AG08396 (cell line): ENCODE results near the gene MICAL1.

ENCODE experiments used
- DNase-seq: peaks from one replicate; pipeline ENCODE4 v3.0.0; 2012; ENCODE audit warnings: low spot score, mixed read lengths

The MICAL1 gene, protein sequence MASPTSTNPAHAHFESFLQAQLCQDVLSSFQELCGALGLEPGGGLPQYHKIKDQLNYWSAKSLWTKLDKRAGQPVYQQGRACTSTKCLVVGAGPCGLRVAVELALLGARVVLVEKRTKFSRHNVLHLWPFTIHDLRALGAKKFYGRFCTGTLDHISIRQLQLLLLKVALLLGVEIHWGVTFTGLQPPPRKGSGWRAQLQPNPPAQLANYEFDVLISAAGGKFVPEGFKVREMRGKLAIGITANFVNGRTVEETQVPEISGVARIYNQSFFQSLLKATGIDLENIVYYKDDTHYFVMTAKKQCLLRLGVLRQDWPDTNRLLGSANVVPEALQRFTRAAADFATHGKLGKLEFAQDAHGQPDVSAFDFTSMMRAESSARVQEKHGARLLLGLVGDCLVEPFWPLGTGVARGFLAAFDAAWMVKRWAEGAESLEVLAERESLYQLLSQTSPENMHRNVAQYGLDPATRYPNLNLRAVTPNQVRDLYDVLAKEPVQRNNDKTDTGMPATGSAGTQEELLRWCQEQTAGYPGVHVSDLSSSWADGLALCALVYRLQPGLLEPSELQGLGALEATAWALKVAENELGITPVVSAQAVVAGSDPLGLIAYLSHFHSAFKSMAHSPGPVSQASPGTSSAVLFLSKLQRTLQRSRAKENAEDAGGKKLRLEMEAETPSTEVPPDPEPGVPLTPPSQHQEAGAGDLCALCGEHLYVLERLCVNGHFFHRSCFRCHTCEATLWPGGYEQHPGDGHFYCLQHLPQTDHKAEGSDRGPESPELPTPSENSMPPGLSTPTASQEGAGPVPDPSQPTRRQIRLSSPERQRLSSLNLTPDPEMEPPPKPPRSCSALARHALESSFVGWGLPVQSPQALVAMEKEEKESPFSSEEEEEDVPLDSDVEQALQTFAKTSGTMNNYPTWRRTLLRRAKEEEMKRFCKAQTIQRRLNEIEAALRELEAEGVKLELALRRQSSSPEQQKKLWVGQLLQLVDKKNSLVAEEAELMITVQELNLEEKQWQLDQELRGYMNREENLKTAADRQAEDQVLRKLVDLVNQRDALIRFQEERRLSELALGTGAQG

GRCh38 chr6:109455437-109456110 is at the start of gene MICAL1:
Gene MICAL1 (minus strand): TSS chr6:109455772. CDS start chr6:109454196, 1,576 bp downstream.
- DNase-seq, result peak; percentile 88

DNA sequence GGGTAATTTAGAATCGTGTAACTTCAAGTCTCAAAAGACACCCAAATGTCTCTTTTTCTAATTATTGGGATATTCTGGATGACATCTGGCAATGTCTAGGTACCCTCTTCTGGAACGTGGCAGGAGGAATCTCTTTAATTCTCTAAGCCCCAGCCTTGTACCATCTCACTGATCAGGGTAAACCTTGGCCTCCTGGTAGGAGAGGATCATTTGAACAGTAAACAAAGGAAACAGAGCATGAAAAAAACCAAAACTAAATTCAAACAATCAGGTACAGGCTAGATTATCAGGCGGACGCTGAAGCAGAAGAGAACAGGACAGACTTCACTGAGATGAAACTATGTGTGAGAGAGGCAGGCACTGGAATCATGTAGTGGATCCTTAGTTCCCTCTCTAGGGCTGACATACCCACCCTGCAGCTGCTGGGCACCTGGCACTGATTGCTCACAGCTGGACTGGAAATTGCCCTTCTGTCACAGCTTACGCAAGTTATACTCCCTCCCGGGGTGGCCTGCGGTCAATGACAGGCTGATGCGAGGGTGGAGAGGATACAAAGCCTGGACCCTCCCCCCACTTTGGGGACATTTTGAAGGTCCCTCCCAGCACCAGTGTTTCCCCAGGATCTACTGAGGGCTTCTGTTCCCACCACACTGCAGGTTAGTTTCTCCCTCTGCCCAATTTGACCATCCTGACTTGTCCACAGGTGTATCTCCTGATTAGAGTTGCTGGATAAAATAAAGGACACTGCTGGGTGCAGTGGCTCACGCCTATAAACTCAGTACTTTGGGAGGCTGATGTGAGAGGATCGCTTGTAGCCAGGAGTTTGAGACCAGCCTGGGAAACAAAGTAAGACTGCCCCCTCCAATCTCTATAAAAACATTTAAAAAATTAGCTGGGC is 48.0 kb upstream of the MICAL1 start:
- no peak for DNase-seq

- no peak for DNase-seq
These were observed 43.4 kb upstream of the MICAL1 start for GRCh38 chr6:109498936-109499335.

- DNase-seq, result no peak
These were observed 42.5 kb upstream of the MICAL1 start for GRCh38 chr6:109498052-109498451.

- no peak for DNase-seq
These were observed 40.6 kb upstream of the MICAL1 start for GRCh38 chr6:109496036-109496772.

- DNase-seq, result no peak
These were observed 38.3 kb upstream of the MICAL1 start for GRCh38 chr6:109493865-109494264.

DNA sequence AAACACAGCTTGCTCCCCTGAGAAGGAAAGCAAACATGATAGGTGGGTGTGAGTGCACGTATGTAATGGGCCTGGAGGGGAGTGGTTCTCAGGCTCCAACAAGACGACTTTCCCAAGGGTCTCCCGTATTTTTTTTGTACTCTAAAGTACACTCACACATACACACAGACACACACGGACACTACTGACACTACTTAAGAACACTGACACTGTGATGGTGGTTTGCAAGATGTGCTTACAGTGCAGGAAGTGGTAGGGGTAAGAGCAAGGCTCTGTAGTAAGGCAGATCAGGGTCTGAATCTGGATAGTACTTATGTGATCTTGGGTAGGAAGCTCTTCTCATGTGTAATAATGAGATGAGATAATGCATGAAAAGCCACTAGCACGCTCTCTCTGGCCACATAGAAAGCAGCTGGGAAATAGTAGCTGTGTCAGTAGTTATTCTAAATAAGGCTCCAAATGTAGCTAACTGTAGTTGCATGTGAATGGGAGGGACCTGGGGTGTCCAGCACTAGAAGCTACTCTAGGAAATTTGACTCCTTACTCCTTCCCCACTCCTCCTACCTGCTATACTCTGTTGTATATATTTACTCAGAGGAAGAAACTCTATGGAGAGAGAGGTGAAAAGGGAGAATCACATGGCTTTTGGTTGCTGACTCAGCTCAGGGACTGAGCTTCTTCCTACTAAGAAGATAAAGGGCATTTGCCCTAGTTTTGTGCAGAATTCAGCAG is 35.8 kb upstream of the MICAL1 start:
- DNase-seq, result no peak

DNA sequence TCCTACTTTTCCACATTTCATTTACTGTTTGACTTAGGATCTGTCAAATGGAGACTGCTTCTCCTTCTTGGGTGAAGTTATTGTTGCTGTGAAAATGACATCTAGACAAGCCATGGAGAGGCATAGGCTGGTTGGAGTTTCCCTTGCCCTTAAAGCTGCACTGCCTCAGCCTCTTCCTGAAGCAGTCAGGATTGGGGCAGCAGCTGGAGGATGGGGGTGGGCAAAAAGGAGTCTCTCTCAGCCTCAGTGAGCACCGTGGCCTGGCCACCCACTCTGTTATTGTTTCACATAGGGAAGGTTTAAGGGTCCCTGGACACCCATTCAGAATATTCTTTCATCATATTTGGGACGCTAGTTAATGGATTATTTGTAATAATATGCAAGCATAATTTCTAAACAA is 35.1 kb upstream of the MICAL1 start:
- DNase-seq, result no peak

- no peak for DNase-seq
These were observed 32.4 kb upstream of the MICAL1 start for GRCh38 chr6:109488001-109488400.

DNA sequence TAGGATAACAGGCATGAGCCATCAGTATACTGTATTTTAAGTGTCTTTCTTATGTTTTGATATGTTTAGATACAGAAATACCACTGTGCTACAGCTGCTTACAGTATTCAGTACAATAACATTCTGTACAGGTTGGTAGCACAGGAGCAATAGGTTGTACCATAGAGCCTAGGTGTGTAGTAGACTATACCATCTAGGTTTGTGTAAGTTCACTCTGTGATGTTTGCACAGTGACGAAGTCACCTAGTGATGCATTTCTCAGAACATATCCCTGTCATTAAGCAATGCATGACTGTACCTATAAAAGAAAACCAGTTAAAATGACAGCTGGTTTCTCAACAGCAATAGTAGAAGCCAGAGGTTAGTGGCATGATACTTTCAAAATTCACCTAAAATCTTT is 30.5 kb upstream of the MICAL1 start:
- DNase-seq, result no peak

DNA sequence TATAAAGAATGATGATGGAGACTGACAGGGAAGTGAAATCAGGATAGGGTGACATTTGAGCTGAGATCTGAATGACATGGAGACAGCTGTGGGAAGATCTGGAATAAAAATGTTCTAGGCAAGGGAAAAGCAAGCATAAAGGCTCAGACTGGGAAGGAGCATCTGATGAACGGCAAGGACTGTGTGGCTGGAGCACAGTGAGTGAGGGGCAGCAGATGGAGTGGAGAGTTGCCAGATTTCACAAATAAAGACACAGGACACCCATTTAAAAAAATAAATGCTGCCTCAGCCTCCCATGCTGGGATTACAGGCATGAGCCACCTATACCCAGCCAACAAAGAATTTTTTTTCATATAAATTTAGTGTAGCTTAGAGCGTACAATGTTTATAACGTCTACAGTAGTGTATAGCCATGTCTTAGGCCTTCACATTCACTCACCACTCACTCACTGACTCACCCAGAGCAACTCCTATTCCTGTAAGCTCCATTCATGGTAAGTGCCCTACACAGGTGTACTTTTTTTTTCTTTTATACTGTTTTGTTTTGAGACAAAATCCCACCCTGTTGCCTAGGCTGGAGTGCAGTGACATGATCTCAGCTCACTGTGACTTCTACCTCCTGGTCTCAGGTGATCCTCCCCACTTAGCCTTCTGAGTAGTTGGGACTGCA is 29.8 kb upstream of the MICAL1 start:
- DNase-seq, result no peak

GRCh38 chr6:109484122-109484521 is 28.6 kb upstream of the MICAL1 start:
- DNase-seq, result no peak

- DNase-seq, result no peak
These were observed 28.1 kb upstream of the MICAL1 start for GRCh38 chr6:109483735-109484057.

DNA sequence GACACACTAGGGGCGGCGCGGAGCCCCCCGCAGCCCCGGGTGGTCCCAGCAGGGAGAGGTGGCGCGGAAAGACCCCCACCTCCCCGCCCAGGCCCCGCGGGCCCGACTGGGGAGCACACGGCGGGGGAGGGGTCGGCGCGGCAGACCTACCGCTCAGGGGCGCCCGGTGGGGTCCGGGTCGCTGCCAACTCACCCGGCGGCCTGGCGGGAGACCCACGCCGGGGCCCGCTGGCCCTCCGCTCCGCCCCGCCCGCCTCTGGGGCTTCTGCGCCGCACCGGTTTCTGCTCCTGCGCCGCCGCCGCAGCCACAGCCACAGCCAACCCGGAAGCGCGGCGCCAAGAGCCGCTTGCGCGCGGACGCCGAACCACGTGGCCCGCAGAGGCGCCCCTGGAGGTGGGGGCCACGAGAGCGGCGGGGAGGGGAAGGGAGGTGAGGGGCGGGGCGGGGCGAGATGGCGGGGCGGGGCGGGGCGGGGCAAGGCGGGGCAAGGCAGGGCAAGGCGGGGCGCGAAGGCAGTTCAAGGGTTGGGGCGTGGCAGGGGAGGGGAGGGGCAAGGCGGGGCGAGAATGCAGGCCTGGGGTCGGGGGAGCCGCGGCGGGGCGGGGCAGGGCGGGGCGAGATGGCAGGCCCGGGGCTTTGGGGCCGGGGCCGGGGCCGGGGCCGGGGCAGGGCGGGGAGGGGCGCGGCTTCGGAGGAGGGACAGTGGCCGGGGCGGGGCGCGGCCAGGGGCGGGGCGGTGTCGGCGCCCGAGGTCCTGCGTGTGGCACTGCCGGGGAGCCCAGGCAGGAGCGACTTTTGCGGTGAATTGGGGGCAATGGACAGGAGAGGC is 27.5 kb upstream of the MICAL1 start, which contains the start of gene ZBTB24:
Gene ZBTB24, minus strand, starts transcription at position 315 of the 830 bp plus-strand sequence. CDS start 1,193 bp downstream, outside the sequence.
- peak; percentile 95 for DNase-seq

DNA sequence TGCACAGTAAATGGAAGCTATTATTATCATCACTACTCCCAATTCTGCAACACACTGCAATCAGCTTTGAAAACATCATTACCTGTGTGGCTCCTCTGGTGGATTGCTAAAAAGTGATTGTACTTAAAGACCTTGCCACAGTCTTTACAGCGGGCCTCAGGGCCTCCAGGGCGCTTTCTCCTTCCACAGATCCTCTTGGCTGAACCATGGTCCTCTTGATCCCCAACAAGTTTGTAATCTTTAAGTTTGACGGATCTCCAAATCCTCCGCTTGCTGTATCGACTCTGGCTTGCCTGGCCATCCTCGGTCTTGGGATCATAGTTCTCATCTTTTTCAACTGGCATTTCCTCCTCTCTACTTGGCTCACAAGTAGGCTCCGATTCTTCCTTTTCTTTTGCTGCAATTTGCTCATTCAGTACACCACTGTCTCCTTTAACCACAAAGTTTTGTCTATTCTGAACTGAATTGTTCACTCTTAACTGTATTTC is 25.5 kb upstream of the MICAL1 start:
- no peak for DNase-seq

- no peak for DNase-seq
These were observed 23.5 kb upstream of the MICAL1 start for GRCh38 chr6:109478841-109479624.

DNA sequence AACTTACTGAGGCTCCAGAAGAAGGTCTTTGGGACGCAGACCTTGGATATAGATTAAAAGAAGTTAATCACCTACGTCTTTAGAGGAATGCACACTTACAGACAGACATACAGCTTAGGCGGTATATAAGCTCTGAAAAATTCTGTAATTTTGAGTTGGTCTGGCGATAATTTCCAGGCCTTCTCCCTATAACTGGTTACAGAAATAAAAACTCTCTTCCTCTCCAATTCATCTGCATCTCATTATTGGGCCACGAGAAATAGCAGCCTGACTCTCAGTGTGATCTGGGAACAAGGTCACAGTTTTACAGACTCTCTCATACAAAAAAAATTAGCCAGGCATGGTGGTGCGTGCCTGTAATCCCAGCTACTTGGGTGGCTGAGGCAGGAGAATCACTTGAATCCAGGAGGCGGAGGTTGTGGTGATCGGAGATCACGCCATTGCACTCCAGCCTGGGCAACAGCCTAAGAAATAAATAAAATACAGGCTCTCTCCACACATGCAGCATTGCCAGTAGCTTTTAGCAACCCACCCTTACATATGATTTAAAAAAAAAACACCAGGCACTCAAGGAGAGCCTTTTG is 22.7 kb upstream of the MICAL1 start:
- DNase-seq, result no peak
